GM12891 (cell line): ENCODE measurements around the gene SBF1.

Source experiments
- PAX5 ChIP-seq: IDR thresholded peaks from 2 replicates; pipeline ENCODE4 v1.6.1; 2011; ENCODE audit warnings: low read length, moderate library complexity, mild to moderate bottlenecking; ENCODE audit not compliant: insufficient read depth, severe bottlenecking
- TAF1 ChIP-seq: IDR thresholded peaks from 2 replicates; pipeline ENCODE4 v1.6.1; 2011; ENCODE audit warnings: low read depth, low read length, control low read depth

GRCh38 chr22:50425179-50425916, 49.5 kb downstream of the SBF1 start:
- TF ChIP-seq PAX5: no peak
- no peak for TF ChIP-seq TAF1
